Loucy (cell line): ENCODE measurements around the gene NSD2.

Source experiments
- EZH2phosphoT487 ChIP-seq: fragments of 200-600 bp; IDR thresholded peaks from 2 replicates; pipeline ENCODE4 v1.6.1; 2018; ENCODE audit warnings: antibody characterized with exemption, mild to moderate bottlenecking, moderate library complexity, borderline replicate concordance
- TF ChIP-seq, protein P1 (sequence below): fragments of 200-600 bp; sonication (generic); conservative IDR thresholded peaks from 2 replicates; pipeline ENCODE4 v1.5.1; 2014; ENCODE audit warnings: mild to moderate bottlenecking, antibody characterized with exemption, low read length

- TF ChIP-seq, protein P1, sequence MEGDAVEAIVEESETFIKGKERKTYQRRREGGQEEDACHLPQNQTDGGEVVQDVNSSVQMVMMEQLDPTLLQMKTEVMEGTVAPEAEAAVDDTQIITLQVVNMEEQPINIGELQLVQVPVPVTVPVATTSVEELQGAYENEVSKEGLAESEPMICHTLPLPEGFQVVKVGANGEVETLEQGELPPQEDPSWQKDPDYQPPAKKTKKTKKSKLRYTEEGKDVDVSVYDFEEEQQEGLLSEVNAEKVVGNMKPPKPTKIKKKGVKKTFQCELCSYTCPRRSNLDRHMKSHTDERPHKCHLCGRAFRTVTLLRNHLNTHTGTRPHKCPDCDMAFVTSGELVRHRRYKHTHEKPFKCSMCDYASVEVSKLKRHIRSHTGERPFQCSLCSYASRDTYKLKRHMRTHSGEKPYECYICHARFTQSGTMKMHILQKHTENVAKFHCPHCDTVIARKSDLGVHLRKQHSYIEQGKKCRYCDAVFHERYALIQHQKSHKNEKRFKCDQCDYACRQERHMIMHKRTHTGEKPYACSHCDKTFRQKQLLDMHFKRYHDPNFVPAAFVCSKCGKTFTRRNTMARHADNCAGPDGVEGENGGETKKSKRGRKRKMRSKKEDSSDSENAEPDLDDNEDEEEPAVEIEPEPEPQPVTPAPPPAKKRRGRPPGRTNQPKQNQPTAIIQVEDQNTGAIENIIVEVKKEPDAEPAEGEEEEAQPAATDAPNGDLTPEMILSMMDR, result no peak
- no peak for TF ChIP-seq EZH2phosphoT487
Measured at GRCh38 chr4:1980561-1981041, 109.4 kb downstream of the NSD2 start.
